HG03442 (cell line): ENCODE results near the gene RBMS3.

Experiments used
- ATAC-seq: cut with Tn5 transposase; IDR thresholded peaks from one replicate; pipeline ENCODE4 v1.9.1; 2021; ENCODE audit warnings: mild to moderate bottlenecking, moderate library complexity; ENCODE audit not compliant: unreplicated experiment

The RBMS3 gene

GRCh38 chr3:29850641-29851040, 569.8 kb downstream of the RBMS3 start:
- no peak for ATAC-seq

GRCh38 chr3:29852767-29853166, 571.9 kb downstream of the RBMS3 start:
- no peak for ATAC-seq

GRCh38 chr3:29853841-29854397, 573.0 kb downstream of the RBMS3 start:
- ATAC-seq, result no peak

- no peak for ATAC-seq
These were observed 574.0 kb downstream of the RBMS3 start for GRCh38 chr3:29854821-29855220.

GRCh38 chr3:29859726-29860270, 578.9 kb downstream of the RBMS3 start:
- ATAC-seq, result no peak

GRCh38 chr3:29864809-29865208, 583.9 kb downstream of the RBMS3 start:
- ATAC-seq, result no peak

- no peak for ATAC-seq
These were observed 587.8 kb downstream of the RBMS3 start for GRCh38 chr3:29868543-29869101.

GRCh38 chr3:29870136-29870535, 589.3 kb downstream of the RBMS3 start:
- ATAC-seq, result no peak

GRCh38 chr3:29871087-29871486, 590.2 kb downstream of the RBMS3 start:
- ATAC-seq, result no peak

GRCh38 chr3:29880809-29881208, 599.9 kb downstream of the RBMS3 start:
- no peak for ATAC-seq

GRCh38 chr3:29887451-29887850, 606.6 kb downstream of the RBMS3 start:
- no peak for ATAC-seq

- ATAC-seq, result no peak
These were observed 608.3 kb downstream of the RBMS3 start for GRCh38 chr3:29889215-29889614.

- no peak for ATAC-seq
These were observed 609.9 kb downstream of the RBMS3 start for GRCh38 chr3:29890801-29891200.

GRCh38 chr3:29892976-29893554, 612.2 kb downstream of the RBMS3 start:
- ATAC-seq, result no peak

GRCh38 chr3:29896856-29897255, 616.0 kb downstream of the RBMS3 start:
- ATAC-seq, result no peak

GRCh38 chr3:29898171-29898965, 617.5 kb downstream of the RBMS3 start:
- no peak for ATAC-seq

- no peak for ATAC-seq
These were observed 618.1 kb downstream of the RBMS3 start for GRCh38 chr3:29899021-29899420.

GRCh38 chr3:29901097-29901496, 620.2 kb downstream of the RBMS3 start:
- no peak for ATAC-seq

- ATAC-seq, result no peak
These were observed 622.7 kb downstream of the RBMS3 start for GRCh38 chr3:29903600-29903999.

GRCh38 chr3:29906906-29907305, 626.0 kb downstream of the RBMS3 start:
- ATAC-seq, result no peak

- no peak for ATAC-seq
These were observed 631.9 kb downstream of the RBMS3 start for GRCh38 chr3:29912600-29913288.
